ENCODE measurements around the gene ATAD3C.
A peak's percentile ranks its signal among the peaks of the same experiment; 100 is the strongest.

The ATAD3C gene

GRCh38 chr1:1432274-1432950, 17.1 kb upstream of the ATAD3C start:
- no peak overlapping the region for H3K27ac Mint-ChIP-seq
- H3K4me3 Mint-ChIP-seq, result no peak overlapping the region
- peaks cover 88% of the 10 kb centered on the region for H3K27me3 Mint-ChIP-seq
- H3K36me3 Mint-ChIP-seq (ENCODE audit: low read depth), result no peaks in the 10 kb centered on the region
- intact Hi-C loops (cut with micrococcal nuclease), result no loop called here
- H3K9me3 Mint-ChIP-seq, result no peaks in the 10 kb centered on the region
- H3K4me1 Mint-ChIP-seq (ENCODE audit: low read depth), result peaks cover 27% of the 10 kb centered on the region

DNA sequence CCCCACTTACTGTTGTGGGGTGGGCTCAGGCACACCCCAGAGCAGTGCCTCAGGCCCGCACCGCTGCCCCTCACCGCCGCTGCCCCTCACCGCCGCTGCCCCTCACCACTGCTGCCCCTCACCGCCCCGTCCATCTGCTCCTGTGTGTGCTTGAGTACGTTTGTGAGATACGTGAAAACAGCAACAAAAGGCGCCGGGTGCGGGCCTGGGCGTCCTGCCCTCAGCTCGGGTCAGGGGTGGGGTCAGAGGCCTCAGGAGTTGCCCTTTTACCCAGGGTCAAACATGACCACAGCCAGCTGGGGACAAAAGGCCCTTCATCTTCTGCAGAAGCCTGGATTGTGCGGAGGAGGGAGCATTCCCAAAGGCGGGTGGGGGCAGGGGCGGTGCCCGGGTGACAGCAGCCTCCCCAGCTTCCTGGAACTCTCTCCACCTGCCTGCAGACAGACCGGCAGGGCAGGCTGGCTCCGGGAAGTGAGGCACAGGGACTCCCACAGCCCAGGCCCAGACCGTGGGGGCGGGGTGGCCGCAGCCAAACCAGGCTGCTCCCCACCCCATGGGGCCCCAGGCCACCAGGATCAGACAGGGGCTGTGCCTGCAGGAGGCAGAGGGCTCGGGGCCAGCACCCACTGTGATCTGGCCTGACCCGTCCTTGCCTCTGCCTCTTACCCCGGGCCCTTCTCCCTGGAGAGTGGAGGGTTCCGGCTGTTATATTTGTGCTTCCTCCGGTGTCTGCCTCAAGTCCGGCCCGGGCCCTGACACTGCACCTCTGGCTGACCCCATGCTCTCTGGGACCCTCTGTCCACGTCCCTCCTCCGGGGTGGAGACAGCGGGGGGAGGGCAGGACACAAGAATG, 16.3 kb upstream of the ATAD3C start:
- peaks cover 94% of the 10 kb centered on the region for H3K27me3 Mint-ChIP-seq
- H3K4me3 Mint-ChIP-seq, result no peak overlapping the region
- no peaks in the 10 kb centered on the region for H3K9me3 Mint-ChIP-seq
- intact Hi-C loops (cut with micrococcal nuclease), result no loop called here
- H3K4me1 Mint-ChIP-seq (ENCODE audit: low read depth), result peaks cover 27% of the 10 kb centered on the region
- H3K27ac Mint-ChIP-seq, result no peak overlapping the region
- H3K36me3 Mint-ChIP-seq (ENCODE audit: low read depth), result no peaks in the 10 kb centered on the region

DNA sequence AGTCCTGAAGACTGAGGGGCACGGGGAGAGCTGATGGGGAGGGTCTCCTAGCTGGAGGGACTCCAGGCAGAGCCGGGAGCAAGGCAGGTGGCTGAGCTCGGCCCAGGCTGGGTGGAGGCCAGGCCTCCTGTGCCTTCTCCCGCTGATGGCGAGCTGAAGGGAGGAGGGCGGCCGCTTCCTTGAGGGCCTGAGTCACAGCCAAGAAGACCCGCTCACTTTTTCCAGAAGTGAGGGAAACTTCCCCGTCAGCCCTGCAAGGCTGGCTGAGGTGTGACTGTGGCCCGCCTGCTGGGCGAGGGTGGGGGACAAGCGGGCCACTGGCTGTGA, 15.7 kb upstream of the ATAD3C start:
- no peak overlapping the region for H3K27ac Mint-ChIP-seq
- intact Hi-C loops (cut with micrococcal nuclease), result no loop called here
- no peaks in the 10 kb centered on the region for H3K9me3 Mint-ChIP-seq
- H3K36me3 Mint-ChIP-seq (ENCODE audit: low read depth), result no peaks in the 10 kb centered on the region
- H3K4me3 Mint-ChIP-seq, result no peak overlapping the region
- peaks cover 27% of the 10 kb centered on the region for H3K4me1 Mint-ChIP-seq (ENCODE audit: low read depth)
- peaks cover 94% of the 10 kb centered on the region for H3K27me3 Mint-ChIP-seq

- H3K4me3 Mint-ChIP-seq, result no peak overlapping the region
Observed at GRCh38 chr1:1434131-1434823, 15.2 kb upstream of the ATAD3C start.

DNA sequence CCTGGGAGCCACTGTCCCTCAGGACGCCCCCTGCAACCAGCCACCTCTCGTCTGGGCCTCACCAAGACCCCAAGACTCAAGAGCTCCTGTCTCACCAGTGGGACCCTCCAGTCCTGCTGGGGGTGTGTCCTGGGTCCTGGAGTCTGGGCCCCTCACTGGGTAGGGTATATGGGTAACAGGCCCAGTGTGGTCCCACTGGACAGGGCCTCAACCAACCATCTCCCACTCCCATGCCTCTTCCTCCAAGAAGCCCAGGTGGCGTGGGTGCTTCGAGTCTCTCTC, 14.7 kb upstream of the ATAD3C start:
- Mint-ChIP-seq H3K27ac (no peak overlapping the region), H3K4me3 (no peak overlapping the region), H3K4me1 (ENCODE audit: low read depth) (peaks cover 27% of the 10 kb centered on the region), H3K36me3 (ENCODE audit: low read depth) (no peaks in the 10 kb centered on the region), H3K9me3 (no peaks in the 10 kb centered on the region), H3K27me3 (peaks cover 89% of the 10 kb centered on the region)
- intact Hi-C loops (cut with micrococcal nuclease), result no loop called here

More at GRCh38 chr1:1434131-1434823, 15.2 kb upstream of the ATAD3C start:
- Mint-ChIP-seq H3K27me3 (peaks cover 94% of the 10 kb centered on the region), H3K36me3 (ENCODE audit: low read depth) (no peaks in the 10 kb centered on the region), H3K27ac (no peak overlapping the region), H3K4me1 (ENCODE audit: low read depth) (peaks cover 27% of the 10 kb centered on the region), H3K9me3 (no peaks in the 10 kb centered on the region)
- intact Hi-C loops (cut with micrococcal nuclease), result no loop called here

GRCh38 chr1:1435106-1435903, 14.2 kb upstream of the ATAD3C start, which contains the start of gene VWA1:
TSS of gene VWA1 (plus strand) at chr1:1435690. CDS start at chr1:1435749, 59 bp downstream.
- Mint-ChIP-seq H3K27me3 (peaks cover 87% of the 10 kb centered on the region), H3K36me3 (ENCODE audit: low read depth) (no peaks in the 10 kb centered on the region), H3K27ac (no peak within 1 kb of the TSS), H3K4me1 (ENCODE audit: low read depth) (peaks cover 27% of the 10 kb centered on the region), H3K4me3 (peak within 1 kb of the TSS; percentile 64), H3K9me3 (no peaks in the 10 kb centered on the region)
- intact Hi-C loops (cut with micrococcal nuclease), result no loop called here

DNA sequence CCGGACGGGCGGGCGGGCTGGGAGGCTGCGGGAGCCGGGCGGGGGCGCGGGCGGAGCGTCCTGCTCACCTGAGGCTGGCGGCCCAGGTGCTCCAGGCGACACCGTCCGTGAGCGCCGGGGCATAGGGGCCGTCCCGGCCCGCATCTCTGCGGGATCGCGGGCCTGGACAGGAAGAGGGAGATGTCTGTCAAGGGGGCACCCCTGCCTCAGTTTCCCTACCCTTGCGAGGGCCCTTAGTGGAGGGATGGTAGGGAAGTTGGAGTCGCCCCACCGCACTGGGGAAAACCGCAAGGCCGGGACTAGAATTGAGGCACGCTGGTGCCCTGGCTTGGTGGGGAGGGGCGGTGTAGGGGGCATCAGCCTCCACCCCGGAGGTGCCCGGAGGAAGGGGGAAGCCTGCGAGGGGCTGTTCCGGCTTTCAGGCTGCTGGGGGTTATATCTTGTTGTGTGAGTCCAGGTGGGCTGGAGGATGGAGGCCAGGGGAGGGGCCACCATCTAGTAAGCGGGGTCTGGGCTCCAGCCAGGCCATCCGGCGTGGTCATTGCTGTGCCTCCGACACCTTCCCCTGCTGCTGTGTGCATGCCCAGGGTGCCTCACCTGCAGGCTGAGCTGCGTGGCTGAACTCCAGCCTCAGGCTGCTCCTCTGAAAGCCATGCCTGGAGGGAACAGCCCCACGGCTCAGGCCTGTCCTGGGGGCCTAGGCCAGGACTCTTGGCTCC, 13.4 kb upstream of the ATAD3C start:
- Mint-ChIP-seq H3K36me3 (ENCODE audit: low read depth) (no peaks in the 10 kb centered on the region), H3K4me1 (ENCODE audit: low read depth) (peaks cover 32% of the 10 kb centered on the region), H3K27me3 (peaks cover 86% of the 10 kb centered on the region), H3K9me3 (no peaks in the 10 kb centered on the region), H3K27ac (no peak overlapping the region), H3K4me3 (peak overlapping the region; percentile 51)
- intact Hi-C loops (cut with micrococcal nuclease), result no loop called here

DNA sequence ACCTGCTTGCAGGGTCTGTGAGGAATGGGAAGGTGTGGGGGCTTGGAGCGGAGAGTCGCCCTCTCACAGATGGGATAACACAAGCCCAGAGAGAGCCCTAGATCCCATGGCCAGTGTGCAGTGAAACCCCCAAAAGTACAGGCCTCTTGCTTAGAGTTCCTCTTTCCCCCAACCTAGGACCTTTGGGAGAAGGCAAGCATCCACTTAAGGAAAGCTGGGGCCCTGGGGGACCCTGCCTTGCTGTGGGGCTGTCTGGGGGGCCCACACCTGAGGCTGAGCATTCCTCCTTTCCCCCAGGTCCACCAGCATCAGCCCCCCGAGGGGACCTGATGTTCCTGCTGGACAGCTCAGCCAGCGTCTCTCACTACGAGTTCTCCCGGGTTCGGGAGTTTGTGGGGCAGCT, 12.9 kb upstream of the ATAD3C start:
- H3K27me3 Mint-ChIP-seq, result peaks cover 81% of the 10 kb centered on the region
- H3K4me3 Mint-ChIP-seq, result no peak overlapping the region
- H3K9me3 Mint-ChIP-seq, result no peaks in the 10 kb centered on the region
- intact Hi-C loops (cut with micrococcal nuclease), result no loop called here
- H3K27ac Mint-ChIP-seq, result no peak overlapping the region
- H3K4me1 Mint-ChIP-seq (ENCODE audit: low read depth), result peaks cover 34% of the 10 kb centered on the region
- H3K36me3 Mint-ChIP-seq (ENCODE audit: low read depth), result no peaks in the 10 kb centered on the region

- peaks cover 79% of the 10 kb centered on the region for H3K27me3 Mint-ChIP-seq
- H3K27ac Mint-ChIP-seq, result no peak overlapping the region
- H3K36me3 Mint-ChIP-seq (ENCODE audit: low read depth), result no peaks in the 10 kb centered on the region
- peaks cover 34% of the 10 kb centered on the region for H3K4me1 Mint-ChIP-seq (ENCODE audit: low read depth)
- H3K4me3 Mint-ChIP-seq, result no peak overlapping the region
- H3K9me3 Mint-ChIP-seq, result no peaks in the 10 kb centered on the region
- intact Hi-C loops (cut with micrococcal nuclease), result no loop called here
Observed at GRCh38 chr1:1437033-1437903, 12.2 kb upstream of the ATAD3C start.

GRCh38 chr1:1437904-1438376, 11.5 kb upstream of the ATAD3C start:
- Mint-ChIP-seq H3K27me3 (peaks cover 72% of the 10 kb centered on the region), H3K27ac (no peak overlapping the region), H3K4me1 (ENCODE audit: low read depth) (peaks cover 34% of the 10 kb centered on the region), H3K36me3 (ENCODE audit: low read depth) (no peaks in the 10 kb centered on the region), H3K4me3 (no peak overlapping the region), H3K9me3 (no peaks in the 10 kb centered on the region)
- intact Hi-C loops (cut with micrococcal nuclease), result no loop called here

GRCh38 chr1:1438531-1439381, 10.7 kb upstream of the ATAD3C start:
- Mint-ChIP-seq H3K27ac (no peak overlapping the region), H3K27me3 (peaks cover 64% of the 10 kb centered on the region), H3K9me3 (no peaks in the 10 kb centered on the region), H3K4me1 (ENCODE audit: low read depth) (peaks cover 29% of the 10 kb centered on the region), H3K4me3 (no peak overlapping the region), H3K36me3 (ENCODE audit: low read depth) (no peaks in the 10 kb centered on the region)
- intact Hi-C loops (cut with micrococcal nuclease), result no loop called here

Data from dendritic cell treated with granulocyte-macrophage colony-stimulating factor and Interleukin-4, amounts not matched to agents 40 ng/mL and 50 ng/mL, for 4 days (primary cell).